ENCODE data around the gene MYBPC2.
"Not testable (repeated sequence)": the region's sequence is repeated elsewhere in the genome, so short reads cannot be mapped to it uniquely, and the experiment has no call there.

The MYBPC2 gene

DNA sequence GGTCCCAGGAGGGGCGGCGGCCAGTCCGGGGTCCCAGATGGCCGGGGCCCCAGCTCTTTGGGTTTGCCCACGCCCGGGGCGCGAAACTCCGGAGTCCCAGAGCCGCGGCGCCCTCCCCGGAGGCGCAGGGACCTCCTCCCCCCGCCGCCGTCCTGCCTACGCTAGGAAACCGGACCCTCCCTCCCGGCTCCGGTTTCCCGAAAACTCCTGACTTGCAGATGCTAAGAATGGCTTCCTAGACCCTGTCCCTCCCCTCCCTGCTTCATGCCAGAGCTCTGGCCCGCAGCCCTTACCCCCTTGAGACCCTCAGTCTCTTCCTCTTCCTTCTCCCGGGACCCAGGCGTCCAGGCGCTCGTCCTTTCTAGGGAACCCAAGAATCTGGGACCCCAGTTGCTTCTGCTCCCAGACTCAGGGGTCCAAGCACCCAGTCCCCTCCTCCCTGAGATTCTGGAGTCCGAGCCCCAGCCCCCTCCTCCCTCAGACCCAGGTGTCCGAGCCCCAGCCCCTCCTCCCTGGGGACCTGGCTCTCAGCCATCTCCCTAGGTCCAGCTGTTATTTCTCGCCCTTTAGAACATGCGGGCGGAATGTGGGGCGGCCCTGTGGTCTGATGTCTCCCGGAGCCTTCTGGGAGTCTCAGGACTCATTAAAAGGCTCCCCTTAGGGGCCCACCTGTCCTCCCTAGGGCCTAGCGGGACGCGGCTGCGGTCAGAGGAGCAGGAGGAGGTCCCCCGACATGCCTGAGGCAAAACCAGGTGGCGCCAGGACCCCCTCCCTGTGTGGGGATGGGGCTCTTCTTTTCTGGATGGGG lies at the start of gene MYBPC2:
TSS of gene MYBPC2 (plus strand) at position 672 of the 808 bp plus-strand sequence. CDS start at position 734, 62 bp downstream.
- no peak for DNase-seq

DNA sequence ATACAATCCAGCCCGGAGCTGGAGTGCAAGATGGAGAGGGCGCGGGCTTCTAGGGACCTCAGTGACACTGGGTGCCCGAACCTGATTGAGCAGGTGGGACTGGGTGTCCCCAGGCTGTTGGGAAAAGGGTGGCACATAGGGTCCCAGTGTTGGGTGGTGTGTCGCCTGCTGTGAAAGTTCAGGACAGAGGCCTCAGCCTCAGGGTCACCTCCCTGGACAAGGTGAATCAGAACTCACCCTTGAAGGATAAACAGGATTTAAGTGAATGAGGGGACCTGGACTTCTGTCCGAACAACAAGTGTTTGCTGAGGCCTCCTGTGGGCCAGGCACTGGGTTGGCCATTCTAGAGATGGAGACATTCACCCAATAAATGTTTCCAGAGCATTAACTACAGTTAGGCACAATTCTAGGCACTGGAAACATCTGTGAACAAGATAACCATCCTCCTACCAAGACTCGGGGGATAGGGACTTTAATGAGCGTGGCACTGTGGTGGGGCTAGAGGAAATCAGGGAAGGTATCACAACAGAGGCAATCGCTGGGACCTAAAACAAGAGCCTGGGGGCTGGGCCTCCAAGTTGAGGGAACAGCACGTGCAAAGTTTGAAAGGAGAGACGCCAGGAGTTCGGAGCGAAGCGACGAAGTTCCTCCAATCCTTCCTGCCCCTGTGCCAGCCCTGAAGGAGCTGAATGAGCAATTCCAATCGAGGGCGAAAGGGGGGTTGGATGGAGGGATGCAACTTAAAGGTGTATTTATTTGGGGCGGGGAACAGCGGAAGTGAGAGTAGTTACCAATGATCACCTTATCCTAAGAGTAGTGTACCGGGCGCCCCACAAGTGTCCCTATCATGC lies 49.5 kb upstream of the MYBPC2 start:
- no peak for DNase-seq

DNA sequence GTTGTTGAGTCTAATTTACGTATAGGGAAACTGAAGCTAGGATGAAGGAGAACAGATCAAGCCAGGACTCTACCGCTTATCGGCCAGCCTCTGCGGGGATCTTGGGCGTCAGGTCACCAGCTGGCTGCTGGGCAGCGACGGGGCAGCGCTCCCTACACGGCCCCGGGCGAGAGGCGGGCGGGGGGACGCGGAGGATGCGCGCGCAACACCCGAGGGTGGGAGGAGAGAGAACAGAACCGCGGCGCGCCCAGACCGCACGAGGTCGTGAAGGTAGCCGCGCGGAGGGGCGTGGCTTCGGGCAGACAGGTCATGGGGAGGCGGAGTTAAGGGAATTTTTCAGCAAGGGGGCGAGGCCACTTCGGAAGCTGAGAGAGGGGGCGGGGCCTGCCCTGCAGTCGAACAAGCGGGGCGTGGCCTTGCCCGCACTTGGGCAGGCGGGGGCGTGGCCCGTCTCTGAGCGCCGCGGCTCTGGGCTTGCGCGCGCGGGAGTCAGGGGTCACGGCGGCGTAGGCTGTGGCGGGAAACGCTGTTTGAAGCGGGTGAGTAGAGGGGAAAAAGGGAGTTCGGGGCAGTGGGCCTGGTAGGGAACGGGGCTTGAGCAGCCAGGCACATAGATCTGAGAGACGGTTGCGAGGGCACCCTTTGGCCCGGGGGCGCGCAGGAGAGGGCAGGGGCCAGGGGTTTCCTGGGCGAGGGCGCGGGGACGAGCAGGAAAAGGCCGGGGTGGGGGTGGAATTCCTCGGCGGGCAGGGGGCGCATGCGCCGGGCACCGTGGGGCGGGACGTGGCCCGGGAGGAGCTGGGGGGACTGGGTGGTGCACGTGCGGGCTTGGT lies 48.6 kb upstream of the MYBPC2 start, which contains the start of gene POLD1:
TSS of gene POLD1 (plus strand) at position 496 of the 833 bp plus-strand sequence. CDS start 14,505 bp downstream, outside the sequence.
- DNase-seq = peak; percentile 99

DNA sequence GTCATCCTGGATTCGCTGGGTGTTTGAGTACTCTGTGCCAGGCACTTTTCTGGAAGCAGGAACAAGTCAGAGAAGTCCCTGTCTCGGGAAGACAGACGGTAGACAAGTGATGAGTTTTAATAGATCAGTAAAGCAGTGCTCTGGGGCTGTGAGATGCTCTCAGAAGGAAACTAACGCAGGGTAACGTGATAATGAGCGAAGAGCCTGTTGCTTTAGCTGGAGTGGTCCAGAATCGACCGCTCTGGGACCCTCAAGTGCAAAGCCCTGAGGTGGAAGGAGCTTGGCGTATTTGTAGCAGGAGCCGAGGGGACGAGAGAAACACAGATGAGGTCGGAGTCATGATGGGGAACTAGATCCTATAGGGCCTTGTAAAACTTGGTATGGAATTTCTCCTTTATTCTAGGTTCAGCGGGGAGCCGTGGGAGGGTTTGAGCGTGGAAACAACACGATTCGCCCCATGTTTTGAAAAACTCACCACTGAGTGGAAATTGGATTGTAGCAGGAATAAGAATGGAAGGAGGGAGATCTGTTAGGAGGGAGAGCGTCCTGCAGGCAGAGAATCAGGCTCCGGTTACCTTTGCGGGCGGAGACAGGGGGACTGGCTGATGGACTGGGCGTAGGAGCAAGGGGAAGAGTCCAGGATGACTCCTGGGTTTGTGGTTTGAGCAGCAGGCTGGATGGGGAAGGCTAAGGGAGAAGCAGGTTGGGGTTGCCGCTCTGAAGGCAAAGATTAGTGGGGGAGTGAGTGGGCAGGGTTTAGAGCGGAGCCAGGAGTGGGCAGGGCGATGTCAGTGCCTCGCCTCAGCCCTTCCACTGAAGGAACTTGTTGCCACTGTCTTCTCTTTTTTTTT lies 47.8 kb upstream of the MYBPC2 start:
- DNase-seq = no peak

DNA sequence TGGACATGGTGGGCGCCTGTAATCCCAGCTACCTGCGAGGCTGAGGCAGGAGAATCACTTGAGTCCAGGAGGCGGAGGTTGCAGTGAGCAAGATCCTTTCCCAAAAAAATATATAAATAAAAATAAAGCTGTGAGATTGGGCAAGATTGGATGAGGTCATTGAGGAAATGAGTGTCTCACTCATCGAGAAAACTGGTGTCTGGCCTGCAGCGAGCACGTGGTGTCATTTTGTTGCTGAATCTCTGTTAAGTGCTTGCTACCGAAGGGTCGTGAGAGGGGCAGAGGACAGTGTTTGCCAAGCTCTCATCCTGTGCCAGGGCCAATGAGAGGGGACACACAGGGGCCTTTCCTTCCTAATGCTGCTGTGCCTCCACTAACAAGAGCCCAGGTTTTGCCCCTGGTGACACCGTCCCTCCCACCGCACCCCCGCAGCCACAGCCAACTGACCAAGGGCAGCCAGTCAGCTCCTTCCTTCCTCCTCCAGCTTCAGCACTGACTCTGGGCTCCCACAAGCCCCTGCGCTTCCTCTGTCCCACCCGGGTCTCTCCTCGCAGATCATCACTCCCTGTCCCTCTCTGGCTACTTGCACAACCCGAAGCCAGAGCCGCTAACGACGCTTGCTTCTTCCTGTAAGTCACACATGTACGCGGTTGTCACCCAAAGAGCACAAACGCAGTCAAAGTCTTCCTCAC lies 45.4 kb upstream of the MYBPC2 start:
- DNase-seq = no peak

- DNase-seq = no peak
Observed at GRCh38 chr19:50387868-50388245, 44.8 kb upstream of the MYBPC2 start.

- not testable (repeated sequence) for DNase-seq
Observed at GRCh38 chr19:50390295-50390694, 42.4 kb upstream of the MYBPC2 start.

DNA sequence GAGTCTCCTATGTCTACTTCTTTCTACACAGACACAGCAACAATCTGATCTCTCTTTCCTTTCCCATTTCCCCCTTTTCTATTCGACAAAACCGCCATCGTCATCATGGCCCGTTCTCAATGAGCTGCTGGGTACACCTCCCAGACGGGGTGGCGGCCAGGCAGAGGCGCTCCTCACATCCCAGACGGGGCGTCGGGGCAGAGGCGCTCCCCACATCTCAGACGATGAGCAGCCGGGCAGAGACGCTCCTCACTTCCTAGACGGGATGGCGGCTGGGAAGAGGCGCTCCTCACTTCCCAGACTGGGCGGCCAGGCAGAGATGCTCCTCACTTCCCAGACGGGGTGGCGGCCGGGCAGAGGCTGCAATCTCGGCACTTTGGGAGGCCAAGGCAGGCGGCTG lies 41.7 kb upstream of the MYBPC2 start:
- not testable (repeated sequence) for DNase-seq

GRCh38 chr19:50392759-50393158 lies 39.9 kb upstream of the MYBPC2 start:
- DNase-seq = no peak

DNA sequence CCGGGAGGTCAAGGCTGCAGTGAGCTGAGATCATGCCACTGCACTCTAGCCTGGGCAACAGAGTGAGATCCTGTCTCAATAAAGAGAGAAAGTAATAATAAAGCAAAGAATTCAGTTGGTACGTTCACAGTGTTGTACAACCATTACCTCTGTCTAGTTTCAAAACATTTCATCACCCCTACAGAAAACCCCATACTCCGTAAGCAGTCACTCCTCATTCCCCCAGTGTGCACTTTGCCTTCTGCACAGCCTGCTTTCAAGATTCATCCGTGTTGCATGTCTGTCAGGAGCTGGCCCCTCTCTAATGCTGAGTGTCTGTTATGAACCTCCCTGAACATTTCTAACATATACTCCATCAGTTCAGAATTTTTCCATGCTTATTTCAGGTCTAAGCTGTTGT lies 39.1 kb upstream of the MYBPC2 start:
- no peak for DNase-seq

- DNase-seq = no peak
Observed at GRCh38 chr19:50394017-50394416, 38.7 kb upstream of the MYBPC2 start.

GRCh38 chr19:50398675-50399367 lies 33.9 kb upstream of the MYBPC2 start:
- no peak for DNase-seq

- DNase-seq = no peak
Observed at GRCh38 chr19:50399368-50399745, 33.3 kb upstream of the MYBPC2 start.

GRCh38 chr19:50401605-50402450 lies 30.9 kb upstream of the MYBPC2 start:
- no peak for DNase-seq

- no peak for DNase-seq
Observed at GRCh38 chr19:50402544-50403301, 30.0 kb upstream of the MYBPC2 start.

- DNase-seq = no peak
Observed at GRCh38 chr19:50406156-50406820, 26.4 kb upstream of the MYBPC2 start.

- no peak for DNase-seq
Observed at GRCh38 chr19:50406829-50407228, 25.9 kb upstream of the MYBPC2 start.

DNA sequence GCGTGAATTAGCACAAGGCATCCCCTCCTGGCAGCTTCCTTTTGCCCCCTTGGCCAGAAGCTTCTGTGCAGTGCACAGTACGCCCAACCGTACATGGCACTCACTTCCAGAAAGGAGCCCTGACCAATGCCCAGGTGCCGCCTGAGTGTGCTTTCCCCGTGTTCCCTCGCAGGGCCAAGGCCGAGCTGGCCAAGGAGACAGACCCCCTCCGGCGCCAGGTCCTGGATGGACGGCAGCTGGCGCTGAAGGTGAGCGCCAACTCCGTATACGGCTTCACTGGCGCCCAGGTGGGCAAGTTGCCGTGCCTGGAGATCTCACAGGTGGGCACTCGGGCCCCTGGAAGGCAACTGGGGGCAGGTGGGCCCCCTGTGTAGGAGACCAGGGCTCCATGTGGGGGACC lies 23.3 kb upstream of the MYBPC2 start:
- DNase-seq = no peak
